GM21423 (cell line): ENCODE measurements around the gene VEGFB.

ENCODE experiments used
- ATAC-seq: cut with Tn5 transposase; IDR thresholded peaks from one replicate; pipeline ENCODE4 v1.9.1; 2021; ENCODE audit warnings: mild to moderate bottlenecking, moderate library complexity; ENCODE audit not compliant: unreplicated experiment

VEGFB gene

DNA sequence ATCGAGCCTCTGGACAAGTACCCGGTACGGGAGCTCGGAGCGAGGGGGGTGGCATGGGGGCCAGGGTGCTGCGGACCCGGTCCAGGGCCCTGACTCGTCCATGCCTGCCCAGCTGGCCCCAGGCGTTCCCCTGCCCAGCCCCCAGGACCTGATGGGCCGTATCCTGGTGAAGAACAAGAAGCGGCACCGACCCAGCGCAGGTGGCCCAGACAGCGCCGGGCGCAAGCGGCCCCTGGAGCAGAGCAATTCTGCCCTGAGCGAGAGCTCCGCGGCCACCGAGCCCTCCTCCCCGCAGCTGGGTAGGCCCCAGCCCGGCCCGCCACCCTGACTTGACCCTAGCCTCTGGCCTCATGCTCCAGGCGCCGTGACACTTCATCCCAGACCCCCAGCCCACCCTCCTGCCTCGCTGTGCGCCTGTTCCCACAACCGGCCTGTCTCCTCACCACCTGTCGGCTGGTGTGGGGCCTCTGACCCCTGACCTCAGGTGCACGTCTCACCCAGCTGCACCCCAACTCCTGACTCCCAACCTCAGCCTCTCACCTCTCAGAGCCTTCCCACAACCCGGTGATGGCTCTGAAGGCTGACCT is 24.7 kb downstream of the VEGFB start:
- ATAC-seq = no peak

DNA sequence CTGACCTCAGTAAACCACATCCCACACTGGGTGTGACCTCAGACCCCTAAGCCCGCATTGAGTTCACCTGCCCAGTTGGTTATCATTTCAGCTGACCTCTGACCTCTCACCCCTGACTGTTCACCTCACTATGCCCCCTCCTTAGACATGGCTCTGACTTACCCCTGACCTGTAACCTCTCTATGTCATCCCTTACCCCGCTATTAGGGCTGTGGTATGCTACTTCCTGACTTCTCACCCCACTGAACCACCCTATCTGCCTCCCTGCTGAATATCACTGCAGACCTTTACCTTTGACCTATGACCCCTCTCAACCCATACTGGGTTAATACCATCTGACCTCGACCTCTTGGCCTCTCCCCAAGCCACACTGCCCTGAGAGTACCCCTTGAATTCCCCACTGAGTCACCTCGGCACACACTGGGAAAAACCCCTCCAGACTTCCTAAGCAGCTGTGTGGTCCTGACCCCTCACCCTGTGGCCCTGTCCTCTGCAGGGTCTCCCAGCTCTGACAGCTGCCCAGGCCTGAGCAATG is 25.2 kb downstream of the VEGFB start:
- ATAC-seq = no peak

DNA sequence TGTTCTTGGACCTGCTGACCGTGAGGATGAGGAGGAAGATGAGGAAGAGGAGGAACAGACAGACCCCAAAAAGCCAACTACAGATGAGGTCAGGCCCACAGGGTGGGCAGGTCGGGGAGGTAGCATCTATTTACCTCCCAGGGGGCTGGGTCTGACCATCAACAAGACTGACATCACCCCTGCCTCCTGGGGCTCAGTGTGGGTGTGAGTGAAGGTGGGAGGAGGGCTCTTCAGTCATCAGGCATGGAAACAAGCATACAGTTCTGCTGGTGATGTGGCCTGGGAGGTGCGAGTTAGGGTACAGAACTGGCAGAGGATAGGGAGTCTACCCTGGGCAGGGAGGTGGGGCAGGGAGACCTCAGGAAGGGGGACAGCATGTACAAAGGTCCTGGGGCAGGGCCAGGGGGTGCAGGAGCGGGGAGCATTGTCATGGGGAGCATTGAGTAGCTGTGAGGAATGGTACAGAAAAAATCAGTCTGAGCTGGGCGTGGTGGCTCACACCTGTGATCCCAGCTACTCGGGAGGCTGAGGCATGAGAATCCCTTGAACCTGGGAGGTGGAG is 25.8 kb downstream of the VEGFB start:
- no peak for ATAC-seq

DNA sequence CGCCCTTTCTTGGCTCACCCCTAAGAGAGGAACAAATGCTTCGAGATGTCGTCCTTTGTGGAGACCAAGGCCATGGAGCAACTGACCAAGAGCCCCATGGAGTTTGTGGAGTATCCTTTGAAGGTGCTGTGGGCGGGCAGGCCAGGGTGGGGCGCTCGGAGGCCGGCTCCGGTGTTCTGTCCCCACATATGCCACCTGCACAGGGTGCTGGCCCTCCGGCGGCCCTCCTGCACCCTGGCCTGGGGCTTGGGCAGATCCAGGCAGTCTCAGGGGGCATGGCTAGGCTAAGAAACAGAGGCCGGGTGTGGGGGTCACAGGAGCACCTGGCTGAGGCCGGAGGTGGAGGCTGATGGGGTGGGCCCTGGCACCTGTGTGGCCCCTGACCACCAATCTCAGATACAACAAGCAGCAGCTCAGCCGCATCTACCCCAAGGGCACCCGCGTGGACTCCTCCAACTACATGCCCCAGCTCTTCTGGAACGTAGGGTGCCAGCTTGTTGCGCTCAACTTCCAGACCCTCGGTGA is 27.2 kb downstream of the VEGFB start:
- no peak for ATAC-seq

DNA sequence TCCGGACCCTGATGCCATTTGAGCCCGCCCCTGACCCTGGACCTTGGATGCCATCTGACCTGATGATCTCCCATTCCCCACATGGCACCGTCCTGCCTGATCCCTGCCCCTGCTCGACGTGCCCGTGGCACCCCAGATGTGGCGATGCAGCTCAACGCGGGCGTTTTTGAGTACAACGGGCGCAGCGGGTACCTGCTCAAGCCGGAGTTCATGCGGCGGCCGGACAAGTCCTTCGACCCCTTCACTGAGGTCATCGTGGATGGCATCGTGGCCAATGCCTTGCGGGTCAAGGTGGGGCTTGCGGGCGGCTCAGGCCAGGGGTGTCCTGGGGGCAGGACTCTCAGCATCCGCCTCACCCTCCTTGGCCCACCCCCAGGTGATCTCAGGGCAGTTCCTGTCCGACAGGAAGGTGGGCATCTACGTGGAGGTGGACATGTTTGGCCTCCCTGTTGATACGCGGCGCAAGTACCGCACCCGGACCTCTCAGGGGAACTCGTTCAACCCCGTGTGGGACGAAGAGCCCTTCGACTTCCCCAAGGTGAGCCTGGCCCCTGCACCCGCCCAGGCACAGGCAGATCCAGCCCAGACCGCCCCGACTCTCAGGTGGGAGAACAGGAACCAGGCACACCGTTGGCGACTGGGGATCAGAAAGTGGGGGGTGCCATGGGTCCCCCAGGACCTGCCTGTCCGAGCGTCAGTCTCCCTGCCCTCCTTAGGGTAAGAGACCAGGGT is 28.1 kb downstream of the VEGFB start:
- no peak for ATAC-seq

DNA sequence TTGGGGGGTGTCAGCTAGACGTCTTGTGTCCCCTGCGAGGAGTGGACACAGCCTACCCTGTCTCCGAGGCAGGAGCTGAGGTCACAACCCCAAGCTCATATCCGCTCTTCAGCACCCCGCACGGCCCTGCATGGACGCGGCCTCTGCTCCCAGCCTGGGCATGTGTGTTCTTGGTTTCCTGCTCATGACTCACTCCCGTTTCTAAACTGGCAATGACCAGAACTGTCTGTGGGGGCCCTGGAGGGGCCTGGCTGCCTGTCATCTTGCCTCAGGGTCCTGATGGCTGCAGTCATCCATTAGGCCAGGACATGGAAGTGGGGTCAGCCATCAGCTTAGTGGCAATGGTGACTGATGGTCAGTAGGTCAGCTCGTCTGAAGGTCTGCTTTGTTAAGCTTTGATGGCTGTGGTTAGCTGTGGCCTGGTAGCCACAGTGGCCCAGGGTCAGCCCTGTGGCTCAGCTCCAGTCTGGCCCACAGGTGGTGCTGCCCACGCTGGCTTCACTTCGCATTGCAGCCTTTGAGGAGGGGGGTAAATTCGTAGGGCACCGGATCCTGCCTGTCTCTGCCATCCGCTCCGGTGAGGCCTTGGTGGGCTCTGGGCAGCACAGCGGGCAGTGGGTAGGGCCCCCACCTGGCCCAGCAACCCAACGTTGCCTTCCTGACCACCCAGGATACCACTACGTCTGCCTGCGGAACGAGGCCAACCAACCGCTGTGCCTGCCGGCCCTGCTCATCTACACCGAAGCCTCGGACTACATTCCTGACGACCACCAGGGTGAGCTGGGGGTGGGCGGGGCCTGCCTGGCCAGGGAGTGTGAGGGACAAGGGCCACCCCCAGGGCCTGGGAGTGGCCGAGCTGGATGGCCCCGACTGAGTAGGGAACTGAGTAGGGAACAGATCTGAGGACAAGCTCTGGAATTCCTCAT is 28.9 kb downstream of the VEGFB start:
- no peak for ATAC-seq

DNA sequence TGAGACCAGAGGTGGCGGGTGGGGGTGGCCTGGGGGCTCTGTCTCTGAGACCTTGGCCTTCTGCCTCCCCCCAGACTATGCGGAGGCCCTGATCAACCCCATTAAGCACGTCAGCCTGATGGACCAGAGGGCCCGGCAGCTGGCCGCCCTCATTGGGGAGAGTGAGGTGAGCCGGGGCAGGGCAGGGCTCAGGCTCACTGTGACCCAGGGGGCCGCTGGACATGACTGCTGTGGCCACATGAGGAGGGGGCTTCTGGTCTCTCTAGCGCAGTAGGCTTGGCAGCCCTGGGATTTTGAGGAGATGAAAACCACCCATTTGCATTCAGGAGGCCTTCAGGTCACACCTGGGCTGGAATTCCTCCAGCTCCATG is 29.5 kb downstream of the VEGFB start:
- no peak for ATAC-seq

DNA sequence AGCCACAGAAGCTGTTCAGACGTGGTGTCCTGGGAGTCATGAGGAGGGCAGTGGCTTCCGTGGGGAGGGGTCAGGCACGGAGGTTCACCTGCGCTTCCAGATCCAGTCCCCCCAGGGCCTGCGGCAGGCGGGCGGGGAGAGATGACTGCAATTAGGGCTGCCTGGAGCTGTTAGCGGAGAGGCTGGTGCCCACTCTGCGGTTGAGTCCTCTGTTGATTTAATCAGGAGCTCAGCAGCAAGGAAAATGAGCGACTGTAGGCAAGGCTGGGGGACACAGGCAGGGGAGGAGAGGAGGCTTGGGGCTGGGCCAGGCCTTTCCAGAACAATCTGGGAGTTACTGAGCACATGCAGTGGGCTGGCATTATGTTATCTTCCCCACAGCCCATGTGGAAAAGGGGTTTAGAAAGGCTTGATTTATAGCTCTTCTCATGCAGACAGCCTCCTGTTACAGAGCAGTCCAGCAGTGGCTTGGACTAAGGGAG is 30.0 kb downstream of the VEGFB start:
- ATAC-seq = no peak

DNA sequence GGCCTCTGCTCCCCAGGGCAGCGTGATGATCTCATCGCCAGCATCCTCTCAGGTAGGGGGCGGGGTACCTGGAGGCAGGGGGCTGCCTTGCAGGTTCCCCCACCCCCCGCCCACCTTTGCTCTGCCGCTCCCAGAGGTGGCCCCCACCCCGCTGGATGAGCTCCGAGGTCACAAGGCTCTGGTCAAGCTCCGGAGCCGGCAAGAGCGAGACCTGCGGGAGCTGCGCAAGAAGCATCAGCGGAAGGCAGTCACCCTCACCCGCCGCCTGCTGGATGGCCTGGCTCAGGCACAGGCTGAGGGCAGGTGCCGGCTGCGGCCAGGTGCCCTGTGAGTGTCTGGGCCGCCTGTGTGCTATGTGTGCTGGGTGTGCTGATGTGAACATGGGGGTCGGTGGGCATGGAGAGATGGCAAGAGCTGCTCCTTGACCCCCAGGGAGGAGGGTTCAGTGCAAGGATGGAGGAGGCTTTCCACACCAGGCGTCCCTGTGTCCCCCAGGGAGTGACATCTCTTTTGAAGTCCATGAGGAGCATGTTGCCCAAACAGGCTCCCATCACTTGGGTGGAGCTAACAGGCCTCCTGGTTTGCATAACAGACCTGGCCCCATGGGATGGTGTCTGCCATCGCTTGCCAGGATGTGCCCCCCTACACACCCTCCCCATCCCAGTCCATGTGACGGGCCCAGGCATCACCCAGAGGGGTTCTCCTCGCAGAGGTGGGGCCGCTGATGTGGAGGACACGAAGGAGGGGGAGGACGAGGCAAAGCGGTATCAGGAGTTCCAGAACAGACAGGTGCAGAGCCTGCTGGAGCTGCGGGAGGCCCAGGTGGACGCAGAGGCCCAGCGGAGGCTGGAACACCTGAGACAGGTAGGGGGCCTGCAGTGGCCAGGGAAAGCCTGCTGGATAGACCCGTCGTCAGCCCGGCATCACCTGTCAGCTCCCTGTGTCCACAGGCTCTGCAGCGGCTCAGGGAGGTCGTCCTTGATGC is 31.1 kb downstream of the VEGFB start:
- ATAC-seq = no peak

DNA sequence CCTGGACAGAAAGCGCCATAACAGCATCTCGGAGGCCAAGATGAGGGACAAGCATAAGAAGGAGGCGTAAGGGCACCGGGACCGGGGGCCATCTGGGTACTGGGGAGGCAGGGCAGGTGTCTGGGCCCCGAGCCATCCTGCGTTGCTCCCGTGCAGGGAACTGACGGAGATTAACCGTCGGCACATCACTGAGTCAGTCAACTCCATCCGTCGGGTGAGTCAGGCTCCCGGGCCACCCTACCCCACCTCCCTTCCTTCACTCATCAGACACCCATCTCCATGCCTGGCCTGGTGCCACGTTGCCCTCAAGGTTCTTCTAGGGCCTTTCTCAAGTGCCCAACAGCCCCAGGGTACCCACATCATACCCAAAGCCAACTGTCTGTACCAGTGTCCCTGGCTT is 32.0 kb downstream of the VEGFB start:
- no peak for ATAC-seq

DNA sequence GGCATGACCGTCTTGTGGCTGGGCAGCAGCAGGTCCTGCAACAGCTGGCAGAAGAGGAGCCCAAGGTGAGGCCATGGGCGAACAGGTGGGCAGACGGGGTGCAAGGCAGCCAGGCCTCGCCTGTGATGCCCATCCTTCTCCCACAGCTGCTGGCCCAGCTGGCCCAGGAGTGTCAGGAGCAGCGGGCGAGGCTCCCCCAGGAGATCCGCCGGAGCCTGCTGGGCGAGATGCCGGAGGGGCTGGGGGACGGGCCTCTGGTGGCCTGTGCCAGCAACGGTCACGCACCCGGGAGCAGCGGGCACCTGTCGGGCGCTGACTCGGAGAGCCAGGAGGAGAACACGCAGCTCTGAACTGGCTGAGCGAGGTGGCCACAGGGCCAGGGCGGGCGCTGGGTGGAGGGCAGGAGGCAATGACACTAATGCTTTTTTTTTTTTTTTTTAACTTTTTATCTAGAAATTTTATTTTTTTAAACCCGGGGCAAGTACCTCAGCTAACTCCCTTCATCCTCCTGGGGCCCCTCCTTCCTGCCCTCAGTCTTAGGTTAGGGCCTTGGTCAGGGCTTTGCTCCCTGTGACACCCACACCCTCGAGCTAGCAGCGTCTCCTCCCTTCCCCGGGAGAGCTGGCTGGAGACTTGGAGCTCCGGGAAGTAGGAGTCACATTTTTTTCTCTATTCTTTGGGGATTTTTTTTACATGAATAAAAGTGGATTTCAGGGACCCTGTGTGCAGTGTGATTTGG is 33.0 kb downstream of the VEGFB start:
- ATAC-seq = no peak

DNA sequence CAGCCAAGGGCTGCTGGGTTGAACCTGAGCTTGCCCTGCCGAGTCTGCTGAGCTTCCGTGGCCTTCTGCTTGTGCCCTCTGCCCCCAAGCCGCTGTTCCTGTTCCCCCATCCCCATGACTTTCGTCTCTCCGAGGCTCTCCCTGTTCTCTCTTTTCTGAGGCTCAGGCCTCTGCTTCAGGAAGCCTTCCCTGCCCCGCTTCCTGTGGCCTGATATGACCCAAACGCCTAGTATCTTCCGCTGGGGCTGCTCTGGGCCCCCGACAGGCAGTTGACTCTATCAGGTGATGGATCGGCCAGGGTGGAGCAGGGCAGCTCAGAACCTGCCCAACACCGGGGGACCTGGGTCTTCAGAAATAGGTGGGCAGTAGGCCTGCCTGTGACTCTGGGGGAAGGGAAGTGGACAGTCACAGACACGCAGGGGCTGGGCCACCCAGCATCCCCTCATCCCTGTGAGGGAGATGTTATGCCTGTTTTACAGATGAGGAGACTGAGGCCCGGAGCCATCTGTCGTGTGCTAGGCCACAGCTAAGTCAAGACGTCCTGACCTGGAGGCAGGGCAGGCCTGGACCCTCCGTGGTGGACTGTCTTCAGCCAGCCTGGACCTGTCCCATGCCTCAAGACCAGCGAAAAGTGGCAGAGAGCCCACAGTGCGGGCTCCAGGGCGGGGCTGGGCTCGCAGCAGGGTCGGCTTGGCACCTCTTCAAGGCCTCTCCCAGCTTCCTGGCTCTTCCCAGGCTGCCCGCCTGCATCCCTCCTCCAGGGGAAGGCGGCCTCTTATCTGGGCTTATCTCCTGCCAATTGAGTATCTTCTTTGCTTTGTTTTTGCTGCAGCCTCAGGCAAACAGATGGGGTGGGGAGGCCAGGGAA is 33.9 kb downstream of the VEGFB start:
- ATAC-seq = no peak

DNA sequence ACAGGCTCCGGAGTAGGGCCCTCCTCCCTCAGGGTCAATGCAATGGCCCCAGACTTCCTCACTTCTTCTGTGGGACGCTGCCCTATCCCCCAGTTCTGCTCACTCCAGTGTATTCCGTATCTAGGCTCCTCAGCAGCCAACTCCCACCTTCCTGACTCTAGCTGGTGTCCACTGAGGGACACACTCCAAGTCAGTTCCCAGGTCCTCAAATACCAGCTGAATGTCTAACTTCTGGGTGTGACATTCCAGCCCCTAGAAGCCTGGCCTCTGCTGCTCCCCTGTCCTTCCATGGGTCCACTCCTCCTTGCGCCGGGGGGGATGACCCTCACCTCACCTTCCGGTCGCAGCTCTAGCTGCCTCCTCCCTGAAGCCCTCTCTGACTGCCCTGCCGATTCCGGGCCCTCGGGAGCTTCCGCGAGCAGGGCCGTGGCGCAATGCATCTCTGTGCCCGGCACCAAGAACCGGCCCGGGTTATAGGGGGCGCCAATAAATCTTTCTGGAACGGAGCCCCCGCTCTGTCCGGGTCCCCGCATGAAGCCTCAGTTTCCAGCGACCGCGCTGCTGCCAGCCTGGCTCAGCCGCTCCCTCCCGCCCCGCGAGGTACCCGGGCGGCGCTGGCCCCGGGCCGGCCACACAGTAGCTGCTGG is 34.6 kb downstream of the VEGFB start:
- ATAC-seq = peak; percentile 10

DNA sequence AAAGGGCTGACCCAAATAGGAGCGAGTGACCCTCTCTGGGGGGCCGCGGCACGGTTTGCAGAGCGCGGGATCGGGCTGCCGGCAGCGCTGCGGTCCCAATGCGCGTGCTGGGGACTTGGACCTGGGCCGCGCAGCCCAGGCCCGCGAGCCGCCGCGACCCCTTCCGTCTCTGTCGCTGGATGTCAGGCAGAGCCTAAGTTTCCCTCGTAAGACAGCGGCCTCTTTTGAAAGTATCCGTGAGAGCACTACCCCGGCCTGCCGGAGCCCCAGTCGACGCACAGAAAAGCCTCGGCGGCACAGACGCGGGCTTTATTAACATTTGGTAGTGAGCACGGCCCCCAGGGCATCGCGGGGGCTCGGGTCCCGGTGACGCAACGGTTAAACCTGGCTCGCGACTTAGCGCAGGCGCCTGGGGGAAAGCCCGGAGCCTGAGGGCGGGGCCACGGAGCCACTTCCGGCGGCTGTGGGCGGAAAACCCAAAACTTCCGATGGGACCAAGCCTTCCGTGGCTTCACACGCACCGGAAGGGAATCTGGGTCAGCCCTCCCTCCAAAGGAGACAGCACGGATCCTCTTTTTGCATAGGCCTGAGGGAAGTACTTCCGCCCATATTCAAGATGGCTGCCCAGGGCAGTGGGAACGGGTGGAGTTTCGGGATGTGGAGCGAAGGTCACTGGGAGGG is 35.3 kb downstream of the VEGFB start:
- peak; percentile 64 for ATAC-seq

DNA sequence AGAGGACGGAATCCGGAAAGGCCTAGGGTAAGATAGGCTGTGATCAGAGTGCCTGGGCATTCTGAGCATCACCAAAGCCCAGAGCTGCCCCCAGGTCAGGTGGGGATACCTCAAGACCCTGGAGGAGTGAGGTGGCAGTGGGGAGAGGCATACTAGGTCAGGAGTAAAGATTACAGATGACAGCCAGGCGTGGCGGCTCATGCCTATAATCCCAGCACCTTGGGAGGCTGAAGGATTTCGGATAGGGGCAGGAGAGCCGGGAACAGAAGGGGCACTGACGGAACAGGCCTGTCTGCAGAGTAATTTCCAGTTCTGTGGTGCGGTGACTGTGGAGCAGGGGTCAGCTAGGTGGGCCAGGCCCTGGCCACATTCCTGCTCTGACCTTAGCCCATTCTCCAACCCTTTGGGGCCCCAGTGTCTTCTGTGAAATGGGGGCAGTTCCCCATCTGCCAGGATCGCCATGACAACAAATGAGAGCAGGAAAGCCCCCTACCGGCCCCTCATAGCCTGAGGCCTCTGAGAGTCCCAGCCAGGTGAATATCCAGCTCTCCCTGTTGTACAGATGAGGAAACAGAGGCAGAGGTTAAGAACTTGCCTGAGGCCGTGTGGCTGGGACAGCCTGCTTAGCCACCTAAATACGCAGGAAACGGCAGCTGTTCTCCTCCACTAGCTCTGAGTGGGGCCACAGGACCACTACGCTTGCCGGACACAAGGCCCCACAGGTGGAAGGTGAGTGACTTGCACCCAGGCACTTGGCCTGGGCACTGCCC is 40.8 kb downstream of the VEGFB start:
- ATAC-seq = no peak

DNA sequence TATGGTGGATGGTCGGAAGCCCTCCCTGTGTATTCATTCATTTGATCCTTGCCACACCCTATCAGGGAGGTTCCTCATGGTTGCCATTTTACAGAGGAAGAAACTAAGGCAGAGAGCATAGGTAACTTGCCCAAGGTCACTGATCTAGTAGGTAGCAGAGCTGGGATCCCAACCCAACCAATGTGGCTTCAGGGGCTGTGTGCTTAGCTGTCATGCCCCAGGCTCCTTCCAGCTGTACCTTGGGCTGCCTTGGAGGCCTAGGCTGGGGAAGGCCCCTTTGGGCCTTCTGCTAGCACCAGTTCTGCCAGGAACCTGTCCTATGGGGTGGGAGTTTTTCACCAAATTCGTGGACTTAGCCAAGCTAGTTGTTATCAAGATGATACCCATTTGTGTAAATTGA is 41.5 kb downstream of the VEGFB start:
- ATAC-seq = no peak
